HG02798 (cell line): Measurements from ENCODE around the gene BAHD1.
A peak's percentile ranks its signal among the peaks of the same experiment; 100 is the strongest.
"Not testable (repeated sequence)": the region's sequence is repeated elsewhere in the genome, so short reads cannot be mapped to it uniquely, and the experiment has no call there.

Experiments
- ATAC-seq: cut with Tn5 transposase; IDR thresholded peaks from one replicate; pipeline ENCODE4 v1.9.1; 2021; ENCODE audit warnings: mild to moderate bottlenecking; ENCODE audit not compliant: unreplicated experiment, poor library complexity

BAHD1 gene

GRCh38 chr15:40443255-40443654 is 2.5 kb downstream of the BAHD1 start:
- ATAC-seq = no peak

GRCh38 chr15:40443846-40444245 is 3.1 kb downstream of the BAHD1 start:
- no peak for ATAC-seq

GRCh38 chr15:40444736-40445135 is 4.0 kb downstream of the BAHD1 start:
- ATAC-seq = no peak

- ATAC-seq = no peak
Measured at GRCh38 chr15:40445421-40445922, 4.7 kb downstream of the BAHD1 start.

GRCh38 chr15:40446144-40446543 is 5.4 kb downstream of the BAHD1 start:
- ATAC-seq = no peak

GRCh38 chr15:40448354-40448753 is 7.6 kb downstream of the BAHD1 start:
- ATAC-seq = no peak

GRCh38 chr15:40449275-40449674 is 8.5 kb downstream of the BAHD1 start:
- no peak for ATAC-seq

- no peak for ATAC-seq
Measured at GRCh38 chr15:40450047-40450446, 9.3 kb downstream of the BAHD1 start.

- no peak for ATAC-seq
Measured at GRCh38 chr15:40451527-40452158, 10.9 kb downstream of the BAHD1 start.

- ATAC-seq = peak; percentile 40
Measured at GRCh38 chr15:40452296-40453090, 11.7 kb downstream of the BAHD1 start.

- ATAC-seq = not testable (repeated sequence)
Measured at GRCh38 chr15:40453941-40454340, 13.2 kb downstream of the BAHD1 start.

- no peak for ATAC-seq
Measured at GRCh38 chr15:40454904-40455391, 14.2 kb downstream of the BAHD1 start.

GRCh38 chr15:40456299-40456712 is 15.6 kb downstream of the BAHD1 start:
- ATAC-seq = no peak

GRCh38 chr15:40456738-40457137 is 16.0 kb downstream of the BAHD1 start:
- ATAC-seq = no peak

- no peak for ATAC-seq
Measured at GRCh38 chr15:40458495-40459371, 18.0 kb downstream of the BAHD1 start.

- ATAC-seq = no peak
Measured at GRCh38 chr15:40459391-40460015, 18.8 kb downstream of the BAHD1 start.

- no peak for ATAC-seq
Measured at GRCh38 chr15:40460404-40460803, 19.7 kb downstream of the BAHD1 start.

GRCh38 chr15:40461958-40462357 is 21.2 kb downstream of the BAHD1 start:
- ATAC-seq = no peak

- ATAC-seq = no peak
Measured at GRCh38 chr15:40463279-40463678, 22.5 kb downstream of the BAHD1 start.

- no peak for ATAC-seq
Measured at GRCh38 chr15:40463886-40464545, 23.3 kb downstream of the BAHD1 start.
